Measurements from ENCODE around the gene HIRIP3.

DNA sequence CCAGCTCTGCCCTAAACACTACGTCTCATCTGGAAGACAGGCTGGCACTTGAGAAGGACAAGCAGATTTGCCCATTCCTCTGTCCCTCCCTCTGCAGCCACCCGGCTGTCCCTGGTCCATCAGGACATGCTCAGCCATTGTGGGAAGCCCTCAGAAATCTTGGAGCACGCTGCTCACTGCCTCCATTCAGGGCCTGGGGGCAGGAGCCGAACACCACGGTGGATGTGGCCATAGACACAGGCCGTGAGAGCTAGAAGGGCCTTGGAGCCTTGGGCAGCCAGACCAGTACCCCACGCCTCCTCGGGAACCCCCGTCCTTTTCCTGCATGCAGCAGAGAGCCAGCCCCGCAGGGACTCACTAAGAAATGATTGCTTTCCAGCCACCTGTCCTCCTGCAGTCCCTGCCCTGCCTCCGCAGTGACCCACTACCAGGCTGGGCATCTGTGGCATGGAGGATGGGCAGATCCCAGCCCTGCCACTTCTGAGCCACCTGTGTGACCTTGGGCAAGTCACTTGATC is 12.0 kb upstream of the HIRIP3 start:
- TF ChIP-seq, protein P1, sequence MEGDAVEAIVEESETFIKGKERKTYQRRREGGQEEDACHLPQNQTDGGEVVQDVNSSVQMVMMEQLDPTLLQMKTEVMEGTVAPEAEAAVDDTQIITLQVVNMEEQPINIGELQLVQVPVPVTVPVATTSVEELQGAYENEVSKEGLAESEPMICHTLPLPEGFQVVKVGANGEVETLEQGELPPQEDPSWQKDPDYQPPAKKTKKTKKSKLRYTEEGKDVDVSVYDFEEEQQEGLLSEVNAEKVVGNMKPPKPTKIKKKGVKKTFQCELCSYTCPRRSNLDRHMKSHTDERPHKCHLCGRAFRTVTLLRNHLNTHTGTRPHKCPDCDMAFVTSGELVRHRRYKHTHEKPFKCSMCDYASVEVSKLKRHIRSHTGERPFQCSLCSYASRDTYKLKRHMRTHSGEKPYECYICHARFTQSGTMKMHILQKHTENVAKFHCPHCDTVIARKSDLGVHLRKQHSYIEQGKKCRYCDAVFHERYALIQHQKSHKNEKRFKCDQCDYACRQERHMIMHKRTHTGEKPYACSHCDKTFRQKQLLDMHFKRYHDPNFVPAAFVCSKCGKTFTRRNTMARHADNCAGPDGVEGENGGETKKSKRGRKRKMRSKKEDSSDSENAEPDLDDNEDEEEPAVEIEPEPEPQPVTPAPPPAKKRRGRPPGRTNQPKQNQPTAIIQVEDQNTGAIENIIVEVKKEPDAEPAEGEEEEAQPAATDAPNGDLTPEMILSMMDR (IDR thresholded peaks at IDR 0.05; ENCODE audit: insufficient read depth, low read length): no peak
- TF ChIP-seq POLR2AphosphoS5 (IDR thresholded peaks at IDR 0.05; ENCODE audit: low read depth) (no peak; the same call in 1 of the 2 replicates), GABPA (IDR thresholded peaks at IDR 0.05; ENCODE audit: low read depth) (no peak)
- TF ChIP-seq, protein P2, sequence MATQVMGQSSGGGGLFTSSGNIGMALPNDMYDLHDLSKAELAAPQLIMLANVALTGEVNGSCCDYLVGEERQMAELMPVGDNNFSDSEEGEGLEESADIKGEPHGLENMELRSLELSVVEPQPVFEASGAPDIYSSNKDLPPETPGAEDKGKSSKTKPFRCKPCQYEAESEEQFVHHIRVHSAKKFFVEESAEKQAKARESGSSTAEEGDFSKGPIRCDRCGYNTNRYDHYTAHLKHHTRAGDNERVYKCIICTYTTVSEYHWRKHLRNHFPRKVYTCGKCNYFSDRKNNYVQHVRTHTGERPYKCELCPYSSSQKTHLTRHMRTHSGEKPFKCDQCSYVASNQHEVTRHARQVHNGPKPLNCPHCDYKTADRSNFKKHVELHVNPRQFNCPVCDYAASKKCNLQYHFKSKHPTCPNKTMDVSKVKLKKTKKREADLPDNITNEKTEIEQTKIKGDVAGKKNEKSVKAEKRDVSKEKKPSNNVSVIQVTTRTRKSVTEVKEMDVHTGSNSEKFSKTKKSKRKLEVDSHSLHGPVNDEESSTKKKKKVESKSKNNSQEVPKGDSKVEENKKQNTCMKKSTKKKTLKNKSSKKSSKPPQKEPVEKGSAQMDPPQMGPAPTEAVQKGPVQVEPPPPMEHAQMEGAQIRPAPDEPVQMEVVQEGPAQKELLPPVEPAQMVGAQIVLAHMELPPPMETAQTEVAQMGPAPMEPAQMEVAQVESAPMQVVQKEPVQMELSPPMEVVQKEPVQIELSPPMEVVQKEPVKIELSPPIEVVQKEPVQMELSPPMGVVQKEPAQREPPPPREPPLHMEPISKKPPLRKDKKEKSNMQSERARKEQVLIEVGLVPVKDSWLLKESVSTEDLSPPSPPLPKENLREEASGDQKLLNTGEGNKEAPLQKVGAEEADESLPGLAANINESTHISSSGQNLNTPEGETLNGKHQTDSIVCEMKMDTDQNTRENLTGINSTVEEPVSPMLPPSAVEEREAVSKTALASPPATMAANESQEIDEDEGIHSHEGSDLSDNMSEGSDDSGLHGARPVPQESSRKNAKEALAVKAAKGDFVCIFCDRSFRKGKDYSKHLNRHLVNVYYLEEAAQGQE (IDR thresholded peaks at IDR 0.05; ENCODE audit: insufficient replicate concordance, low read depth): no peak
